ENCODE data around the gene HPCAL1. TPM values are rescaled to one million over a fixed set of nuclear protein-coding genes. Genes with fewer than 3 reads are reported as not detected.
A peak's percentile ranks its signal among the peaks of the same experiment; 100 is the strongest.

Gene HPCAL1
- total RNA-seq, 1 experiment from 2014 or later = 35.1 TPM

- H3K27me3 Mint-ChIP-seq (ENCODE audit: unreplicated experiment) = no peaks in the 10 kb centered on the region
- no peak overlapping the region for H3K27ac Mint-ChIP-seq (ENCODE audit: unreplicated experiment)
- no peak for TF ChIP-seq CTCF (IDR thresholded peaks at IDR 0.05; ENCODE audit: unreplicated experiment)
- H3K4me3 Mint-ChIP-seq (ENCODE audit: low read depth, unreplicated experiment) = no peak overlapping the region
- BruUV-seq (replicated peaks) = no TSS peak
- no peaks in the 10 kb centered on the region for H3K9me3 Mint-ChIP-seq (ENCODE audit: low read depth, unreplicated experiment)
- H3K36me3 Mint-ChIP-seq (ENCODE audit: insufficient read depth, unreplicated experiment) = no peaks in the 10 kb centered on the region
- H3K4me1 Mint-ChIP-seq (ENCODE audit: low read depth, unreplicated experiment) = peaks cover 49% of the 10 kb centered on the region
- intact Hi-C loops (cut with micrococcal nuclease; ENCODE audit: unreplicated experiment) = no loop called here
- DNase-seq = no peak
- CTCF ChIA-PET = interaction anchor here (0.6 kb wide), 1 partner anchor 573 kb away, joined by 3 read pairs; no protein-coding TSS in a partner anchor
Observed at GRCh38 chr2:10382354-10383061, 79.8 kb downstream of the HPCAL1 start.

GRCh38 chr2:10383960-10384734 lies 81.4 kb downstream of the HPCAL1 start:
- no TSS peak for BruUV-seq (replicated peaks)
- intact Hi-C loops (cut with micrococcal nuclease; ENCODE audit: unreplicated experiment) = no loop called here
- no peaks in the 10 kb centered on the region for H3K9me3 Mint-ChIP-seq (ENCODE audit: low read depth, unreplicated experiment)
- H3K36me3 Mint-ChIP-seq (ENCODE audit: insufficient read depth, unreplicated experiment) = no peaks in the 10 kb centered on the region
- DNase-seq = no peak
- H3K4me1 Mint-ChIP-seq (ENCODE audit: low read depth, unreplicated experiment) = peaks cover 54% of the 10 kb centered on the region
- no peaks in the 10 kb centered on the region for H3K27me3 Mint-ChIP-seq (ENCODE audit: unreplicated experiment)
- H3K4me3 Mint-ChIP-seq (ENCODE audit: low read depth, unreplicated experiment) = no peak overlapping the region
- CTCF ChIA-PET = interaction anchor here (2.5 kb wide), 1 partner anchor 24 kb away, joined by 16 read pairs; no protein-coding TSS in a partner anchor
- no peak for TF ChIP-seq CTCF (IDR thresholded peaks at IDR 0.05; ENCODE audit: unreplicated experiment)
- H3K27ac Mint-ChIP-seq (ENCODE audit: unreplicated experiment) = peak overlapping the region; percentile 8

GRCh38 chr2:10385501-10385900 lies 82.8 kb downstream of the HPCAL1 start:
- Mint-ChIP-seq H3K27me3 (ENCODE audit: unreplicated experiment) (no peaks in the 10 kb centered on the region), H3K36me3 (ENCODE audit: insufficient read depth, unreplicated experiment) (no peaks in the 10 kb centered on the region), H3K27ac (ENCODE audit: unreplicated experiment) (no peak overlapping the region), H3K9me3 (ENCODE audit: low read depth, unreplicated experiment) (no peaks in the 10 kb centered on the region), H3K4me1 (ENCODE audit: low read depth, unreplicated experiment) (peaks cover 55% of the 10 kb centered on the region), H3K4me3 (ENCODE audit: low read depth, unreplicated experiment) (no peak overlapping the region)
- intact Hi-C loops (cut with micrococcal nuclease; ENCODE audit: unreplicated experiment) = no loop called here
- DNase-seq = no peak
- no TSS peak for BruUV-seq (replicated peaks)
- CTCF ChIA-PET = interaction anchor here (2.5 kb wide), 1 partner anchor 23 kb away, joined by 16 read pairs; no protein-coding TSS in a partner anchor
- no peak for TF ChIP-seq CTCF (IDR thresholded peaks at IDR 0.05; ENCODE audit: unreplicated experiment)

GRCh38 chr2:10385933-10386773 lies 83.4 kb downstream of the HPCAL1 start:
- Mint-ChIP-seq H3K9me3 (ENCODE audit: low read depth, unreplicated experiment) (no peaks in the 10 kb centered on the region), H3K4me1 (ENCODE audit: low read depth, unreplicated experiment) (peaks cover 50% of the 10 kb centered on the region), H3K4me3 (ENCODE audit: low read depth, unreplicated experiment) (peak overlapping the region; percentile 50), H3K27me3 (ENCODE audit: unreplicated experiment) (no peaks in the 10 kb centered on the region), H3K27ac (ENCODE audit: unreplicated experiment) (peak overlapping the region; percentile 58), H3K36me3 (ENCODE audit: insufficient read depth, unreplicated experiment) (no peaks in the 10 kb centered on the region)
- CTCF ChIA-PET = interaction anchor here (2.5 kb wide), 1 partner anchor 22 kb away, joined by 16 read pairs; no protein-coding TSS in a partner anchor
- peak; percentile 27 for DNase-seq
- no peak for TF ChIP-seq CTCF (IDR thresholded peaks at IDR 0.05; ENCODE audit: unreplicated experiment)
- intact Hi-C loops (cut with micrococcal nuclease; ENCODE audit: unreplicated experiment) = no loop called here
- no TSS peak for BruUV-seq (replicated peaks)
